ENCODE measurements around the gene METAP1D.

GRCh38 chr2:171966688-171967087, 33.1 kb upstream of the METAP1D start:
- TF ChIP-seq CTCF (IDR thresholded peaks at IDR 0.05) (no peak), POLR2A (IDR thresholded peaks at IDR 0.05) (no peak)
